GM21367 (cell line): ENCODE measurements around the gene RPL14.
A peak's percentile ranks its signal among the peaks of the same experiment; 100 is the strongest.
"Not testable (repeated sequence)": the region's sequence is repeated elsewhere in the genome, so short reads cannot be mapped to it uniquely, and the experiment has no call there.

Experiments
- ATAC-seq: cut with Tn5 transposase; IDR thresholded peaks from one replicate; pipeline ENCODE4 v1.9.1; 2021; ENCODE audit not compliant: unreplicated experiment

Gene RPL14

GRCh38 chr3:40456940-40457823 lies at the start of gene RPL14:
Gene RPL14 (plus strand): TSS chr3:40457339. CDS start chr3:40457472, 133 bp downstream.
- ATAC-seq = peak; percentile 55

GRCh38 chr3:40407611-40408010 lies 49.5 kb upstream of the RPL14 start:
- ATAC-seq = no peak

DNA sequence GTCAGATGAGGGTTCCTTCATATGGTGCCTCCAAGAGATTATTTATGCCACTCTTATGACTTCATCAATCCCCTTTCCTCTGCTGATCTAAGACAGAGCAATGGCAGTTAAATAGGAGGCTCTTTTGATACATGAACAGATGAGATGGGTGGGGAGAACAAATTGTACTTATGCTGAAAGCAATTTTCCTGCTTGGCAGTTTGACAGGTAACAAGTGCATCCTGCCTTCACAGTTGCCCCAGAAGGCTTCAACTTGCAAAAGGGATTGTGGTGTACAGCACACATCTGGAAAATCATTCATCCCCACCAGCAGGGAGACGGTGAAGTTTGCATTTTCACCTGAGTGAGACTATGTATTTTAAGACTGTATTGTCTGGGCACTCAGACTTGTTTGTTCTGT lies 42.9 kb upstream of the RPL14 start:
- no peak for ATAC-seq

GRCh38 chr3:40417845-40418543 lies 39.1 kb upstream of the RPL14 start:
- no peak for ATAC-seq

DNA sequence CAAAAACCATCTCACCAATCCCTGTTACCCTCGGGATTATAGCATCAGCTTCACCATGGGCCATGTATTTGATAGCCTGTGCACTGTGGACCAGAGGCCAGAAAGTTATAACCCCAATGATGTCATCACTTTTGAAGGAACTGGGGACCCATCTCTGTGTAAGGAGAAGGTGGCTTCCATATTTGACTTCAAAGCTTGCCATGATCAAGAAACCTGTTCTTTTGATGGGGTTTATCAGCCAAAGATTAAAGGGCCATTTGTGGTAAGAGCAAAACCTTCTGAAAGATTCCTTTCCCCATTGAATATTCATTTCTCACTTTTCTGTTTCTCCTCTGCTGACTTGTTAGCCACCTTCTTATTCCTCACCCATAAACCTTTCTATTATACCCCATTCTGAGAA lies 34.3 kb upstream of the RPL14 start:
- no peak for ATAC-seq

DNA sequence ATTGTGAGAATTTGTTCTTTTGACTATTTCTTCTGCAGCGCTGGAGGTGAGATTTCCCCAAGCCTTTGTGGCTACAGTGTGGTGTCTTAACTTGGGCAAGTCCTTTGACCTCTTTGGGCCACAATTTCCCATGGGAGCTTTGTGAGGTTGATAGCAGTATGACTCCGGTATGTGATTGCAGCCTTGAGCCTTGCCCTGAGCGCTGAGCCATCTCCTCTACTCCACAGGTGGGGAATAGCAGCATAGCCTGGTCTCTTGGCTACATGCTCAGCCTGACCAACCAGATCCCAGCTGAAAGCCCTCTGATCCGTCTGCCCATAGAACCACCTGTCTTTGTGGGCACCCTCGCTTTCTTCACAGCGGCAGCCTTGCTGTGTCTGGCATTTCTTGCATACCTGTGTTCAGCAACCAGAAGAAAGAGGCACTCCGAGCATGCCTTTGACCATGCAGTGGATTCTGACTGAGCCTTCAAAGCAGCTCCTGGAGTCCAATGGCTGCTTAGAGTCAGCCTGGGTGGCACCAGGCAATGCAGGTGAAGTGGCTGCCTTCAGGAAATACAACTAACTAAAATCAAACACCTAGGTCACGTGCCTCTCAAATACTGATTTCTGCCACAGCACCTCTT lies 30.0 kb upstream of the RPL14 start:
- ATAC-seq = no peak

DNA sequence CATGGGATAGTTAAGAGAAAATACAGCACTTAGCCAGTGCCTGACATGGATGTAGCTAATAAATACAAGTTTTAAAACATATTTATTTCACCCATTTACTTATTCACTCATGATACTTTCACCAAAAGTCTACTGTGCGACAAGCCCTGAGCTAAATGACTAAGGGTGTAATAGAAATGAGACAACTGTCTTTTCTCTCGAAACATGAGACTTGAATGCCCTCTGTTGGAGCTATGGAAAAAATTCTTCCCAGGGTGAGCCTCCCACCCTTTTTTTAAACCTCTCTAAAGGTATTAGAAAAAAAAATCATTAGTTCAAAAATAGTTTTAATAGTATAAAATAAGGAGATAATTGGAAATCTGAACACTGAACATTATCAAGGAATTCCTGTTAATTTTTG lies 24.3 kb upstream of the RPL14 start:
- ATAC-seq = no peak

DNA sequence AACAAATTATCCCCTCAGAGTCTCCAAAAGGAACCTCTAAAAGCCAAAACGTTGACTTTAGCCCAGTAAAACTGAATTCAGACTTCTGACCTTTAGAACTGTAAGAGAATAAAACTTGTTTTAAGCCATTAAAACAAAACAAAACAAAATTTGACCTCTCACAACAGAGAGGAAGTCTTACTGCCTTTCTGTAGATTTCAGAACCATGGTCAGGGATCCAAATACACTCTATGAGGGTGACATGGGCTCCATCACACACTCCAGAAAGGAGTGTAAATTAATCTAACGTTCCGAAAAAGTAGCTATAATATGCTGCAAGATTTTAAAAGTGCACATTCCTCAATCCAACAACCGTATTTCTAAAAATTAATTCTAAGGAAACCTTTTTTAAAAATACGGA lies 19.2 kb upstream of the RPL14 start:
- ATAC-seq = no peak

DNA sequence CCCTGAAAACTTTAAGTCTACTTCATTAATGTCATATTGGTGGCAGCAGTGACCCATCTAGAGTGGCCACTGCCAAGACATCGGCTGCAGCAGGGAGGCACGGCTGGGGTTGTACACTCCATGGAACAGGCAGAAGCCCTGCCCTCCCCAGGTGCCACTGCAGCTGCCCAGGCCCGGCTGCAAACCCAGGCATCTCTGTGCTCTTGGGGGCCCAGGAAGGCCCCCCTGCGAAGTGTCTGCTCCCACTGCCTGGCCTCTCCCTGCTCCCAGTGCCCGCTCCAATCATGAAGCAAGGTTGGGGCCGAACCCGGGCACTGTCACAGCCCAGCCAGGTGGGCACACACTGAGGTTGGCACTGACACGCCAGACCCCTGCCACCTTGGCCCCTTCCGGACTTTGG lies 12.1 kb upstream of the RPL14 start:
- no peak for ATAC-seq

DNA sequence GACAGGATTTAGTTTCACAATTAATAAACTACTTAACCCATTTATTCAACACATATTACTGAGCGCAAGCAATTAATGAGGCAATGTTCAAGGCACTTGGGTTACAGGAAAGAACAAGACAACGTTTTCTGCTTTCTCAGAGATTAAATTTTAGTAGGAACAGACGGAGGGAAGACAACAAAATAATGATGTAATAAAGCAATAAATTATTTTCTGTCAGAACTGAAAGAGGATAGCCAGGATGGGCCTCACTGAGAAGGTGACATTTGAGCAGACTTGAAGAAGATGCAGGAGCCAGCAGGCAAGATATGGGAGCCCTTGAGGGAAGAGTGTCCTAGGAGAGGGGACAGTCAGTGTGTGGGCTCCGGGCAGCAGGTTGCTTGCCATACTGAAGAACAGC lies 11.3 kb upstream of the RPL14 start:
- ATAC-seq = no peak

GRCh38 chr3:40450438-40450837 lies 6.7 kb upstream of the RPL14 start:
- no peak for ATAC-seq

GRCh38 chr3:40451551-40451950 lies 5.6 kb upstream of the RPL14 start:
- ATAC-seq = no peak

- ATAC-seq = no peak
These were observed 5.1 kb upstream of the RPL14 start for GRCh38 chr3:40452057-40452456.

DNA sequence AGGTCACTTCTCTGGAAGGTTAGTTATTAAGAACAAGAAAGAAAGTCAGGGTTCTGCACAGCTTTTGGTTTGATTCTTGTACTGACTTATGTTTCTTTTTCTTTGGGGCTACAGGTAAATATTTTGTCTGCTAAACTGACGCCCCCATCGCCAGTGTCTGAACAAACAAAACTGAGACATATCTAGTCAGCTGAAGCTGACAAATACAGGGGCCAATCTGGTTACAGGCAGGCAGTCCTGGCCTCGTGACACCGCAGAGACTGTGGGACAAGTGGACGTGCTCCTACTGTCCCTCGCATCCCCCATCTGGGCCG lies 4.6 kb upstream of the RPL14 start:
- no peak for ATAC-seq

- peak; percentile 94 for ATAC-seq
These were observed 4.0 kb upstream of the RPL14 start for GRCh38 chr3:40452876-40453730.

DNA sequence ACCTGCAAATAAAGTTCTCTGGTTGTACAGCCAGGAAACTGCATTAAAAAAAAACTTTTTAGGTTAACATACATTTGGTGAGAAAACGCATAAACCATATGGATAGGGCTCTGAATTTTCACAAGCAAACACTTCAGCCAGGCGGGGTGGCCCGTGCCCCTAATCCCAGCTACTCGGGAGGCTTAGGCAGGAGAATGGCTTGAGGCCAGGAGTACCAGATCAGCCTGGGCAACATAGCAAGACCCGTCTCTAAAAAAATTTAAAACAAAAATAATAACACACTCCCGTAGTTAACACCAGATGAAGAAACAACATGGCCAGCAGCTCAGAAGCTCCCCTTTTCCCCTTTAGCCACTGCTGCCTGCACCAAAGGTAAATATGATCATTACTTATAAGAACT lies 3.2 kb upstream of the RPL14 start:
- ATAC-seq = no peak

DNA sequence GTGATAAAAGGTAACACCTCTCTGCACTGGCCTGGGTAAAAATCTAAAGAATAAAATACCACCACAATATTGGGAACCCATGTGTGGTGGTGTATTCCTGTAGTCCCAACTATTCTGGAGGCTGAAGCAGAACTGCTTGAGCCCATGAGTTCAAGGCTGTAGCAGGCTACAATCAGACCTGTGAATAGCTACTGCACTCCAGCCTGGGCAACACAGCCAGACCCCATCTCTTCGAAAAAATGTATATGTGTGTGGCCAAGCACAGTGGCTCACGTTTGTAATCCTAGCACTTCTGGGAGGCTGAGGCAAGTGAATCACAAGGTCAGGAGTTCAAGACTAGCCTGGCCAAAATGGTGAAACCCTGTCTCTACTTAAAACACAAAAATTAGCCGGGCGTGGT lies 1.8 kb upstream of the RPL14 start:
- no peak for ATAC-seq

- no peak for ATAC-seq
These were observed 730 bp upstream of the RPL14 start for GRCh38 chr3:40456279-40456939.

- no peak for ATAC-seq
These were observed 1.3 kb downstream of the RPL14 start for GRCh38 chr3:40458473-40458872.

DNA sequence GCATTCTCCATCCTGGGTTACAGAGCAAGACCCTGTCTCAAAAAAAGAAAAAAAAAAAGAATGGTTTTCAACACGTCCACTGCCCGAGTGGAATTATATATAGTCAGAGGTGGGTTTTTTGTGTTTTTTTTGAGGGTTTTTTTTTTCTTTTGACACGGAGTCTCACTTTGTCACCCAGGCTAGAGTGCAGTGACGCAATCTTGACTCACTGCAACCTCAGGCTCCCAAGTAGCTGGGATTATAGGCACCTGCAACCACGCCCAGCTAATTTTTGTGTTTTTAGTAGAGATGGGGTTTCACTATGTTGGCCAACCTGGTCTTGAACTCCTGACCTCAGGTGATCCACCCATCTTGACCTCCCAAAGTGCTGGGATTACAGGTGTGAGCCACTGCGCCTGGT lies 3.3 kb downstream of the RPL14 start:
- not testable (repeated sequence) for ATAC-seq

DNA sequence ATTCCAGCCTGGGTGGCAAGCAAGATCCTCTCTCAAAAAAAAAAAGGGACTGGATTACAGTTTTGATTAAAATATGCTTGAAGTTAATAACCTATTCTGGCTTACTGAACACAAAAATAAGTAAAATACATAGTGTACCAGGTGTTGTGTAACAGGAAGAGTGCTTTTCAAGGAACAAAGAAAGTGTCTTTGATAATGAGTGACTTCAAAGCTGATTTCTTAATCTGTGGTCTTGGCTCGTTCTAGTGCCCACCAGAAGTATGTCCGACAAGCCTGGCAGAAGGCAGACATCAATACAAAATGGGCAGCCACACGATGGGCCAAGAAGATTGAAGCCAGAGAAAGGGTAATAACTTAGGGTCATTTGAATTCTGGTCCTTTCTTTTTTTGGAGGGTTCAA lies 4.0 kb downstream of the RPL14 start:
- ATAC-seq = no peak
